Pericardium fibroblast (primary cell): ENCODE results near the gene LRCH1. TPM values are rescaled to one million over a fixed set of nuclear protein-coding genes. Genes with fewer than 3 reads are reported as not detected.

Experiments used
- total RNA-seq: library from RNA; depleted of rRNA; stranded (reverse); fragments of >200 nt; gene quantifications from 2 replicates; pipeline ENCODE4 v1.2.3, GENCODE V29; 2015

LRCH1 gene, protein sequence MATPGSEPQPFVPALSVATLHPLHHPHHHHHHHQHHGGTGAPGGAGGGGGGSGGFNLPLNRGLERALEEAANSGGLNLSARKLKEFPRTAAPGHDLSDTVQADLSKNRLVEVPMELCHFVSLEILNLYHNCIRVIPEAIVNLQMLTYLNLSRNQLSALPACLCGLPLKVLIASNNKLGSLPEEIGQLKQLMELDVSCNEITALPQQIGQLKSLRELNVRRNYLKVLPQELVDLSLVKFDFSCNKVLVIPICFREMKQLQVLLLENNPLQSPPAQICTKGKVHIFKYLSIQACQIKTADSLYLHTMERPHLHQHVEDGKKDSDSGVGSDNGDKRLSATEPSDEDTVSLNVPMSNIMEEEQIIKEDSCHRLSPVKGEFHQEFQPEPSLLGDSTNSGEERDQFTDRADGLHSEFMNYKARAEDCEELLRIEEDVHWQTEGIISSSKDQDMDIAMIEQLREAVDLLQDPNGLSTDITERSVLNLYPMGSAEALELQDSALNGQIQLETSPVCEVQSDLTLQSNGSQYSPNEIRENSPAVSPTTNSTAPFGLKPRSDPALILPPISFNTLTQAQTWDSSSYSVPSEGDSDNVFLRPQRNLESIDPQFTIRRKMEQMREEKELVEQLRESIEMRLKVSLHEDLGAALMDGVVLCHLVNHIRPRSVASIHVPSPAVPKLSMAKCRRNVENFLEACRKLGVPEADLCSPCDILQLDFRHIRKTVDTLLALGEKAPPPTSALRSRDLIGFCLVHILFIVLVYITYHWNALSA
- total RNA-seq = 4.4 and 6.2 TPM in 2 replicates

GRCh38 chr13:46552889-46553520, at the start of gene LRCH1:
LRCH1 (plus strand) TSS chr13:46553170; CDS start chr13:46553397, 227 bp downstream.

GRCh38 chr13:46796515-46797474, 243.8 kb downstream of the LRCH1 start, which contains the start of gene ESD:
ESD (minus strand) TSS chr13:46797161; CDS start chr13:46791413, 5,748 bp downstream.

Other genes with a start within 250 kb of the LRCH1 start
- not detected in 2 replicates for gene RUBCNL, start 165.9 kb upstream of the LRCH1 start, total RNA-seq
- 104 and 145 TPM in 2 replicates for gene ESD, start 244.0 kb downstream of the LRCH1 start, total RNA-seq